ENCODE measurements around the gene MAP4K2.

MAP4K2 gene

DNA sequence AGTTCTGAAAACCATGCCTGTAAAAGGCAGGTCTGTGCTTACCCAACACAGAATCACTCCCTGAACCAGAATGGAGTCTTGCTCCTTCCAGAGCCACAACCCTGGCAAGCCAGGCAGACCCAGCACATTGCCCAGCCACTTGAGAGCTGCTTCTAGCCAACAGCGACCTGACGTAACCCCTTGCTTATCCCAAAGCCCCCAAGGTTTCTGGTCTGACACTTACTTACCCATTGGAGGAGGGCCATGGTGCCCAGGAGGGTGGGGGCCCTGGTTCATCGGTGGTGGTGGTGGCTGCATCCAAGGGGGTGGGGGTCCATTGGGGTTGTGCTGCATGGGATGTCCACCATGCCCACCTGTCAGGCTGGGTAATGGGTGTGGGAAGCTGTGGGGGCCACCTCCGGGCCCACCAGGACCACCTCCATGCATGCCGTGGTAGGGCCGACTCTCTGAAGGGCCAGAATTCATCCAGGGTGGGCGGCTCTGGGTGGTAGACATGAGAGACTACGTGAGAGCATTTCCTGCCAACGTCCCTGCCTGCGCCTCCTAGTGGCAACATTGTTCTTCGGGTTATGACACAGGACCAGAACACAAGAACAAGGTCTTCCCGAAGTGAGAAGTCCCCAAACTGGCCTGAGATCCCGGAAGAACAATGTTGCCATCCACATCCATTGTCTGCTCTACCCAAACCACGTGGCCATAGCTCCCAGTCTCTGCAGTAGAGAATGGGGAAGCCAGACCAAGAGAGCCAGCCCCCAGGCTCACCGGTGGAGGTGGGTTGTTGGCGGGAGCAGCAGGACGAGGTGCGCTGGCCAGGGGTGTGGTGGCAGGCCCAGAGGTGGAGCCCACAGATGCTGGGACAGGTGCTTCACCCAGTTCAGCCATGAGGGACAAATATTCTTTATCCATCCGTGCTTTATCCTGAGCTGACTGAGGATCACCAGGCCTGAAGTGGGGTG is 35.4 kb downstream of the MAP4K2 start:
- DNase-seq (peak; percentile 91), ATAC-seq (peak; percentile 10)

DNA sequence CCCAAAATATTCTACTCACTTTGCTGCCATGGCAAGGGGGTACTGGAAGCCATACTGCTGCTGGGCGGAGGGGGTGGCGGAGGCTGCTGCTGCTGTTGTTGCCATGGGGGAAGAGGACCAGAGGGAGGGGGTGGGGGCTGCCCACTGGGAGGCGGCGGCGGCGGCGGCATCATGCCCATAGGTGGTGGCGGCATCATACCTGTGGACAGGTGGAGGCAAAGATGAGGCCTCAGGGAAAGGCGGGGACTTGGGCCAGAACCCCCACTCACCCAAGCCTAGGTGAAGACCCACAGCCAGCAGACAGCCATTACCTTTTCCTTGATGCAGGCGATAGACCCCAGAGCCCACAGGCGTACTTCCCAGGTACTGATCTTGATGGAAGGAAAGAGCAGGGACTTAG is 36.1 kb downstream of the MAP4K2 start:
- no peak for ATAC-seq

DNA sequence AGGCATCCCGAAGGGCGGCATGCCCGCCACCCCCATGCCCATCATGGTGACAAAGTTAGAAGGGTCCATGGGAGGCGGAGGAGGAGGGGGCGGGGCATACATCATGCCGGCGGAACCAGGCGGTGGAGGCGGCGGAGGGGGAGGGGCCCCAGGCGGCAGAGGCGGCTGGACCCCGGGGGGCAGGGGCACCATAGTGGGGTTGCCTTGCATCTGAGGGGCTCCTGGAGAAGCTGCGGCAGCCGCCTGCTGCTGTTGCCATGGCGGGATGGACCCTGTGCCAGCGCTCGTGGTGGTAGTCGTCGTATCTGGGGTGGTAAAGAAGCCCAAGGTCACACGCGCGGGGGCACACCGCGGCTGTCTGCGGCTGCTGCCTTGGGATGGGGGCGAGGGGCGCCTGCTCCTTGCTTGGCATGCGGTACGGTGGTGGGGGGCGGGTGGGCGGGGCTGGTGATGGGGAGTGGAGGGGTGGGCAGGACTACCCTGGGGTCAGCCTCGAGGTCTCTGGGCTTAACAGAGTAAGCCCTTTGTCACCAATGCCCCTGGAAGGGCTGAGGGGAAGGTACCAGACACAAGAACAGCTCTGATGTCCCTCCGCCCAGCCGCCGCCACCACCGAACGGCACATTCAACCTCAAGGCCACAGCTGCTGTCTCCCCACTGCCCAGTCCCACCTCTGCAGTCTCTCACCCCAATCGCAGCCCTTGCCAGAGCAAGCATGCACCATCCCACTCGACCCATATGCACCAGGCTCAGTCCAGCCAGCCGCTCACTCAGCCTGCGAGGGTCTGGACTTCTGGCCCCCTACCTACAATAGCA is 37.0 kb downstream of the MAP4K2 start:
- no peak for ATAC-seq
- no peak for DNase-seq

More for the DNA sequence above, 36.1 kb downstream of the MAP4K2 start:
- DNase-seq, result no peak

DNA sequence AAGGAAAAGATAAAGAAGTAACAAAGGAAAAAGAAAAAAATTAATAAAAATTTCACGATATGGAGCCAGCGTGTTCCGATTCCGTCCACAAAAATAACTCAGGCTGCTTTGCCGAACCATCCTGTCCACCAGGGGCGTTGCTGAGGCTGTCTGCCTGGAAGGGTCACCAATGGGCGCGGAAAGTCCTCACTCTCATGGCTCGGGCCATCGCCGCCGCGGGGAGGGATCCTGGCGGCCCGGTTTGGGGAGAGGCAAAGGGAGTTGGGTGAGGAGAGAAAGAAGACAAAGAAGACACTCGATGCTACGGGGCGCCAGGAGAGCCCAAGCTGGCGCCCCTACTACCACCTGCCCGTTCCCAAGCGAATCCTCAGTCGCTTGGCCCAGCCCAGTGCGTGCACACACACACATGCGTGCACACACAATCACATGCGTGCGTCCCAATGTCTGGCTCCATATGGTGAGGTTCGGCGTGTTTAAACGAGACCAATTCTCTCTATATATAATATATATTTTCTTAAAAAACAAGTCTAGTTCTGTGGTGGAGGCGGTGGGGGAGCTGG is 37.6 kb downstream of the MAP4K2 start:
- DNase-seq, result no peak
- ATAC-seq, result no peak

DNA sequence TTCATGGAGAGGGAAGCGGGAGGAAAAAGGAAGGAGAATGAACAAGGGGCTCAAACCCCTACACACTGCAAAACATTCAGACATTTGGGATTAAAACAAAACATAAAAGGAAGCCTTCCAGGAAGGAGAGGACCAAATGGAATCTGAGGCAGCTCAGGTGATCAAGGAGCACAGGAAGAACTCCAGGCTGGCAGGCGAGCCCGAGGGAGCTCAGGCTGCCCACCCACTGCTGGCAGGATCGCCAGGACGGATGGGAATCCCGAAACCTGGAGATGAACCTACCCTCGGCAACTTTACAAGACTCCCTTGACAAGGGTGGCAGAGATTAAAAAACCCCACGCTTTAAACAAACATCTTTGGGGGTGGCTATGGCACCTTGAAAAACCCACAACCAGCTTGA is 38.3 kb downstream of the MAP4K2 start:
- no peak for ATAC-seq
- DNase-seq, result no peak

DNA sequence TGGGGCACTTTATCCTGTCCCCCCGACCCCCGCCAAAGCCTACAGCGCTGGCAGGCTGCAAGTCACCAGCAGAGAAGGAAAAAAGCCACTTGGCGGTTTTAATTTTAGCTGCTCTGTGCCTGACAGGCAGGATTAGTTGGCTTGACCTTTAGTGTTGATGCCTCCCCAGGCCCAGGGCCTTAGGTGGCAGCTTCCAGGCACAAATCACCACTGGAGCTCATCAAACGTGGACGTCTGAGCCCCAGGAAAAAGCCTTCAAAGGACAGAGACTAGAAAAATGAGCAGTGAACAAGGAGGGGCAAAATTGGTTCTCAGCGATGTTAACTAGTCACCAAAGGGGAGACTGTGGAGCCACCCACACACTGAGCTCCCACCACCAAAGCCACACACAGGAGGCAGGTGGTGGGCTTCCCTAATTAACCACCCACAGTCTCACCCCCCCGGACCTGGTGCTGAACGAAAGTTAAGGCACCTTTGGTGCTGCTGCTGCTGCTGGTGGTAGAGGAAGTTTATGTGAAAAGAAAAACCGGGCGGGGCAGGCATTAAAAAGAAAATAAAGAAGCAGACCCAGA is 38.9 kb downstream of the MAP4K2 start:
- DNase-seq (peak; percentile 47), ATAC-seq (peak; percentile 32)

GRCh38 chr11:64763526-64764039 is 39.4 kb downstream of the MAP4K2 start:
- ATAC-seq, result no peak
- DNase-seq, result no peak

- DNase-seq, result peak; percentile 31
- no peak for ATAC-seq
Measured at GRCh38 chr11:64762674-64763525, 40.1 kb downstream of the MAP4K2 start.

GRCh38 chr11:64762277-64762673 is 40.7 kb downstream of the MAP4K2 start:
- DNase-seq (no peak), ATAC-seq (no peak)

DNA sequence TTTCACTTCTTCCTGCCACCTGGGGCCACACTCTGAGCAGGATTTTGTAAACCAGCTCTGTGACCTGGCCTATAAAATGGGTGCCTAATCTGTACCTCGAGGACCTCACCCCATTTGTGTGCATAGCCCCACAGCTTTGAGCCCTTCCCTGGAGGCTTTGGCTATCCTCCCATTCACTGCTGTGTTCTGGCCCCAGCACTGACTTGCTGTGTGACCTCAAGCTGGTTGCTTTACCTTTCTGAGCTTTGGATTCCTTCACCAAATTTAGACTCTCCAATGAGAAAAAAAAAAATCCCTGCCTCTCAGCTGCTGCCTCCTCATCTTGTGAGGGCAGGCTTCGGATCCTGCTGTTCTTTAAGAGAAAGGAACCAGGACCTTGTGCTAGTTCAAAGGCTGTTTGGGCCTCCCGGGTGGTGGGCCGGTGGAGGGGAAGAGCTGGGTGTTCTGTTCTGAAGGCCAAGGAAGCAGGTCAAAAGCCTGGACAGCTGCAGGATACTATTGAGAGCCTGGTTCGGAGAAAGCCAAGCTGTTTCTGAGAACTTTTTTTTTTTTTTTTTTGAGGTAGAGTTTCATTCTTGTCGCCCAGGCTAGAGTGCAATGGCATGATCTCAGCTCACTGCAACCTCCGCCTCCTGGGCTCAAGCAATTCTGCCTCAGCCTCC is 42.1 kb downstream of the MAP4K2 start:
- DNase-seq (no peak), ATAC-seq (no peak)

GRCh38 chr11:64759722-64760719 is 43.0 kb downstream of the MAP4K2 start, which contains the start of gene PYGM:
Gene PYGM, minus strand, starts transcription at chr11:64759974. Its CDS starts 76 bp downstream, at chr11:64759898.
- no peak for ATAC-seq
- DNase-seq, result no peak

DNA sequence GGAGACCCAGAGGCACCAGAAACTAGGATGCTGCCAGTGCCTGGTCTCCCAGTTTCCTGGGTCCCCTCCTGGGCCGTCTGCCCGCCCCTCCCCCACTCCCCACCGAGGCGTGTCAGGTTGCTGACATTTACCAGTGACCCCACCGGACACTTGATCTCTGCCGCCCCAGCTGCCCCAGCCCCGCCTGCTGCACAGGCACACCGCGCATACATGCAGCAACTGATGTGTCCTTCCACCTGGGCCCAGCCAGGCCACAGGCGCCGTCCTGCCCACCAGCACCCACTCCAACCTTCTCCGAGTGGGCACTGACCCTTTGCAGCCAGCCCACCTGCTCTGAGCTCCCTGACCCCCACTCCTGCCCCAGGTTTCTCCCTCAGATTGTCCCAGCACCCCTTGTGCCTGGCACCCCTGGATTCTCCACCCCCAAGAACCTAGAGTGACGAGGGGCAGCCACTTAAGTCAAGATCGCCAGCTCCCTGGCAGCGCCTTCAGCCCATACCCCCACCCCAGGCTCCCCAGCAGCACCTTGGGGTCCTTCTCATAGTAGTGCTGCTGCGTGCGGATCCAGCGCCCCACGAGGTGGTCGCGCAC is 43.8 kb downstream of the MAP4K2 start:
- DNase-seq, result no peak
- no peak for ATAC-seq

DNA sequence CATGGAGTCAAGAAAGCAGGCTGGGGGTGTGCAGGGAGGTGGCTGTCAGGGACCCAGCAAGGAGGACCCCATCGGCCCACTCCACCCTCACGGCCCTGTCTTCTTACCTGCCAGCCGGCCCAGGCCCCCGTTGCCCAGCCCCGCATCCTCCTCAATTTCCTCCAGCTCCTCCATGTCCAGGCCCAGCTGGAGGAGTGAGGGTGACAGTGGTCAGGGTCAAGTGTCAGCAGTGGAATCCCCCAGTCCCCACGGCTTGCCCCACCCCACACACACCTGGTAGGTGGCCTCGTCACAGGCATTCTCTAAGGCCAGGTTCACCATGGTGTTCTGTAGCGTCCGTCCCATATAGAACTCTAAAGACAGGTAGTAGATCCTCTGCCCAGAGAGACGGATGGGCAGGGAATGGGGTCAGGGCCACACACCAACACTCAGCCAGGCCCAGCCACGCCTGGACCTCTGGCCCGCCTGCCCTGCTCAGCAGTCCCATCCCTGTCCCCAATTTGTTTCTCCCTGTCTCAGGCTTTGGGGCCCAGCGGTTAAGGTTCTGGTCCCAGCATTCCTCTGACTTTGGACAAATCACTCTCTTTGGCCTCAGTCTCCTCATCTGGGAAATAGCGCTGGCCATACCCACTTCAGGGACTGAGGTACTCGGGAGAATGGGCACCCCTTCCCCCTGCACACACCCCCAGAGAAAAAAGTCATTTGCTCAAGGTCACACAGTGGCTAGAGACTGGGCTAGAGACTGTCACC is 44.5 kb downstream of the MAP4K2 start:
- DNase-seq, result no peak
- no peak for ATAC-seq

- ATAC-seq (no peak), DNase-seq (no peak)
Measured at GRCh38 chr11:64757549-64758329, 45.3 kb downstream of the MAP4K2 start.

DNA sequence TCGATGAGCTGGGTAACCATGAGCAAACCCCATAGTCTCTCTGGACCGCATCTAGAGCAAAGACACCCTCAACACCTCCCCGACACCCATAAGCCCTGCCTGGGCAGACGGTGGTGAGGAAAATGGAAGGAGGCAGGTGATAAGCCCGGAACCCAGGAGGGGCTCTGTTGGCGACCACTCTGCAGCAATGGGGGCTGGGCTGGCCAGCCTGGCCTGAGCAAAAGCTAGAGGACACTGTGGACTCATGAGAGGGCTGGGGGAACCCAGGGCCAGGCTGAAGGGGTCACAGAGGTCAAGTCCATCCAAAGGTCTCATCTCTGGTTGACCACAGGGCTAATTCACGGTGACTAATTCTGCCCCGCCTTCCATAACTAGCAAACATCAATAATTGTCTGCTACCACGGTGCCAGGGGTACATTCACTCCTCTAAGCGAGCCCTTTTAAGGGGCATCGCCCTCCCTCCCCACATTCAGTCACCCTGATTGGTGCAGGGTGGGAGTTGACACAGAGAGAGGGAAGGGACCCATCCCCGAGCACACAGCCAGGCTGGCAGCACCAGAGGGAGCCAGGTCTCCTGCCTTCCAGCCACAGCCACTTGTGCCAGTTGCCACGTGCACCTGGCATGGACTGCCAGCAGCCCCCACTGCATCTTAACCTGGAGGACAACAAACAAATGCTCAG is 47.2 kb downstream of the MAP4K2 start:
- DNase-seq (no peak), ATAC-seq (no peak)

DNA sequence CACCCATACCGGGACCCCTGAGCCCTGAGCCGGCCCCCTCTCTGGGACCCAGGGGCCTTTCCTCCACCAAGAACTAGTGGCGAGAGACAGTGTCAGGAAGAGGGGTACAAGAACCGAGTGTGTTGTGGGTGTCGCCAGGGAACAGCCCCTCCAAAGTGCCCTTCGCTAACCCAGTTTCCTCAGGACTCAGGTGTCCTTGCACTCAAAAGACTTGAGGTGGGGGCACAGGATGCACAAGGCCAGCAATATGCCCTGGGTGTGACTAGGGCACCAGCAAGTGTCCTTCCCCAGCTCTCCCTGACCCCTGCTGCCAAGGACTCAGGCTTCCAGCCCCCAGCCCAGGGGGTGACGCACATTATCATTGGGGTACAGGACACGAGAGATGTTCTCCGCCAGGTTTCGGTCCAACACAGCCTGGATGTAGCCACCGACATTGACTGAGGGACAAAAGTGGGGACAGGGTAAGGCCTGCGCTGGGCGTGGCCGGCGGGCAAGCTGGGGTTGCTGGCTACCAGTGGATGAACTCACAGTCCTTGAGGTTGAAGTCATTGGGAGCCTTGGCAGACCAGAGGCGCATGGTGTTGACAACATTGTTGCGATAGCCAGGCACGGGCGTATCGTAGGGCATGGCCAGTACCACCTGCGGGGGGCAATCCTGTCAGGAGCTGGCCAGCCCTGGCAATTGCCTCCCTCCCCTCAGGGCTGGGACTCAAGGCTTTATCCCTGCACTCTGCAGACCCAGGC is 47.9 kb downstream of the MAP4K2 start:
- ATAC-seq, result no peak

More for the DNA sequence above, 47.9 kb downstream of the MAP4K2 start:
- no peak for DNase-seq

All from stimulated activated naive CD8-positive, alpha-beta T cell treated with anti-CD3 and anti-CD28 coated beads, Interleukin-15, Interleukin-2, amounts not matched to agents 100 U/mL and 50 U/mL, for 24 hours (primary cell).